GM12891 (cell line): ENCODE results near the gene CSMD2.

Source experiments
- DNase-seq: peaks from one replicate; pipeline ENCODE4 v3.0.0; 2011; ENCODE audit warnings: low spot score; ENCODE audit not compliant: insufficient read length
- FAIRE-seq: peaks from 2 replicates; lab custom pipeline; 2011; peaks lifted over from hg19 to GRCh38; lab: Jason Lieb, UNC
- PAX5 ChIP-seq: IDR thresholded peaks from 2 replicates; pipeline ENCODE4 v1.6.1; 2011; ENCODE audit warnings: low read length, moderate library complexity, mild to moderate bottlenecking; ENCODE audit not compliant: insufficient read depth, severe bottlenecking
- POLR2A ChIP-seq: IDR thresholded peaks from 2 replicates; pipeline ENCODE4 v1.6.1; 2011; ENCODE audit warnings: low read depth, low read length, control low read depth
- POLR2AphosphoS5 ChIP-seq: IDR thresholded peaks from 2 replicates; pipeline ENCODE4 v1.6.1; 2011; ENCODE audit warnings: low read depth, low read length, control low read depth
- POU2F2 ChIP-seq: IDR thresholded peaks from 2 replicates; pipeline ENCODE4 v1.6.1; 2011; ENCODE audit warnings: low read depth, mild to moderate bottlenecking, control low read depth, low read length, moderate library complexity
- SPI1 ChIP-seq: IDR thresholded peaks from 2 replicates; pipeline ENCODE4 v1.6.1; 2011; ENCODE audit warnings: low read depth, low read length, control low read depth
- TAF1 ChIP-seq: IDR thresholded peaks from 2 replicates; pipeline ENCODE4 v1.6.1; 2011; ENCODE audit warnings: low read depth, low read length, control low read depth

The CSMD2 gene

DNA sequence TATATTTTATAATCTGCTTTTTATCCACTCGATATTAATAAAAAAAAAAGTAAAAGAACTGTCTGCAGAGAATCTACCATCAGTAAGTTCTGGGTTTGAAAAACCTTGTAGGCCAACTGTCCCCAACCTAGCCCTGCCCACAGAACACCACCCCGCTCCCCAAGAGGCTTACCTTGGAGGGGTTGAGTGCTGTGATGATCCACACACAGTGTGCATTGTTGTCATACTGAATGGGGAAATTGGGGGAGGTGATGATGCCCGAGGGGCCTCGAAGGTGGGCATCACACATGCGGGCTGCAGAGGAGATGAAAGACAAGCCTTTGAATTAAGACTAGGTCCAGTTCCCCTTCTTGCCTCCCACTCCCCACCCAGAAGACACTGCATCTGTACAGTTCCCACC lies 354.5 kb downstream of the CSMD2 start:
- FAIRE-seq = no peak
- TF ChIP-seq PAX5 (no peak), POLR2AphosphoS5 (no peak), SPI1 (no peak), POLR2A (no peak), TAF1 (no peak), POU2F2 (no peak)
- DNase-seq = no peak

DNA sequence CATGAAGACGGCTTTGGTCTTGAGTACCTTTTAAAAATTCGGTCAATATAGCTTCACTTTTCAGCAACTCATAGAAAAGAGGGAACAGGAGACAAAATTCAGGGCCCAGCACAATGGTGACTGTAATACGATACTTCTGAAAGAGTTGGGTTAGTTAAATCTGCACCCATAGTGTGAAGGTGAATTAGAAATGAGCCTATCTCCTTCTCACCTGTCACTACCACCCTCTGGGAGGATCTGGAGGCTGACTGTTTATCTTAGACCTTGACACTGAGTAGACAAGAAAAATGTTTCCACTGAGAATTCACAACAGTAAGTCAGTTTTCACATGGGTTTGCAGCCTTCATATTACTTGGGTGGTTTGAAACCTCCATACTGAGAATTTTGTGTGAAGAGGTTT lies 359.0 kb downstream of the CSMD2 start:
- no peak for DNase-seq
- FAIRE-seq = no peak
- TF ChIP-seq PAX5 (no peak), SPI1 (no peak), POLR2A (no peak), POLR2AphosphoS5 (no peak), POU2F2 (no peak), TAF1 (no peak)

DNA sequence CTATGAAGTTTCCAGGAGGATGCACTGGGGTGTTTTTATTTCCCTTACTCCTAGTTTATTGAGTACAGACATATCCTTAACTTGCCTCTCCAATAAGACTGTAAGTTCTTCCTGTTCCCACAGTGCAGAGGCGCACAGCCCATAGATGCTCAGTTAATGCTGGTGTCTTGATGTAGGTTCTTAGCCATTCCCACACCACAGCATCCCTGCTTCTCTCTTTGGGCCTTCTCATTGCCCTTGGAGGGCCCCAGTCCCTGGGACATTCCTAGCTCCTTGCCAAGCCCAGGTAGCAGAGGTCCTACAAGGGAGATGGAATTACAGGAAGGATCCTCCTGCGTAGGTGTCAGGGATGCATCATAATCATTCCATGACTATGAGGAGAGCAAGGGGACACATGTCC lies 362.8 kb downstream of the CSMD2 start:
- FAIRE-seq (no peak), DNase-seq (no peak)
- TF ChIP-seq POLR2A (no peak), POLR2AphosphoS5 (no peak), POU2F2 (no peak), TAF1 (no peak), PAX5 (no peak), SPI1 (no peak)

DNA sequence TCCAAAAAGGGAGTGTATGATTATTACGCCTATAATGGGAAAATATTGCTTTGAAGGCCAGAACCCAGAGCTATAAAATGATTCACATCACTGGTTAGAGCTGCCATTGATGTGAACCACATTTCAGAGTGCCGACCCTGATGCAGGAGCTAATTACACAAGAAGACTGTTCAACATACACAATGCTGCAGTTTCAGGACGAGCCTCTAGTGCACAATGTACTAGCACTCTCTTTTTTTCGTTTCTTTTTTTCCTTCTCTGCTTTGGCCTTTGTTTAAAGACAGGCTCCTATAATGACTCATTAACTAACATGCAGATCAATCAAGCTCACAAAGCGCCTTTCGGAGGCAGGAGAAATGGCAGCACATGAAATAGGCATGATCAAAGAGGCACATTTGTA lies 367.2 kb downstream of the CSMD2 start:
- DNase-seq (no peak), FAIRE-seq (no peak)
- TF ChIP-seq PAX5 = no peak
- no peak for TF ChIP-seq SPI1

DNA sequence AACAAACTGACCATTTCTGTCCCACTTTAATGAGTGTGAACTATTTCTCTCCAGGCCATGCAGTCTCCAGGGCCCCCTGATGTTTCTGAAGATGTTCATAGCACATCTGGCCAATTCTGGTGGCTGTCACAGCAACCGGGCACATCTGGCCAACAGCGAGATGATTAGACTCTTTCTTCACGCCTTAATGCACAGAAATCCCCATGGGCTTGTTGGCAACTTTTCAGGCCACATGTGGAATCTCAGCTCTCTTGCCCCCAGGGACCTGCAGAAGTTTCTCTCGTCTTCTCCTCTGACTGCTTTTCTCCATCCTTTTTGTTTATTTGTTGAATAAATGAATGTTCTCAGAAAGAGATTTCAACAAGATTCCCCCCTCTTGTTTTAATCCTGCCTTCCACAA lies 372.4 kb downstream of the CSMD2 start:
- TF ChIP-seq TAF1 (no peak), POLR2A (no peak), PAX5 (no peak), POLR2AphosphoS5 (no peak), POU2F2 (no peak), SPI1 (no peak)
- no peak for DNase-seq
- FAIRE-seq = no peak

DNA sequence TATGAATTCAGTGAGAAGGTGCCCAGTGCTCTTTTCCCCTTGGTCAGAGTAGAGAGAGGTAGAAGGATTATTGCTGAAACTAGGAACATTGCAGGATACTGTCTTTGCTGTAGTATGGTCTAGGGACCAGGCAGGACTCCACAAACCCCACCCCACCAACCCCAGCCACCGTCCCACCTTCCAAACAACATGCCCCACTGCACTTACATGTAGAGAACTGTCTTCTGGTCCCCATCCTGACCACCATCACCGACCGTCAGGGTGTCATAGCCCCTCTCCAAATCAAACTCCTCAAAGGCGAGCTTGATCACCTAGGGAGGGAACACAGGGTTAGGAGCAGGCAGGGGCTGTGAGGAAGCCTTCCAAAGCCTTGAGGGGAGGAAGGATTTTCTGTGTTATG lies 372.8 kb downstream of the CSMD2 start:
- no peak for TF ChIP-seq SPI1
- TF ChIP-seq TAF1 = no peak
- no peak for TF ChIP-seq POLR2AphosphoS5
- TF ChIP-seq POU2F2 = no peak
- no peak for TF ChIP-seq PAX5
- FAIRE-seq = no peak
- DNase-seq = no peak

DNA sequence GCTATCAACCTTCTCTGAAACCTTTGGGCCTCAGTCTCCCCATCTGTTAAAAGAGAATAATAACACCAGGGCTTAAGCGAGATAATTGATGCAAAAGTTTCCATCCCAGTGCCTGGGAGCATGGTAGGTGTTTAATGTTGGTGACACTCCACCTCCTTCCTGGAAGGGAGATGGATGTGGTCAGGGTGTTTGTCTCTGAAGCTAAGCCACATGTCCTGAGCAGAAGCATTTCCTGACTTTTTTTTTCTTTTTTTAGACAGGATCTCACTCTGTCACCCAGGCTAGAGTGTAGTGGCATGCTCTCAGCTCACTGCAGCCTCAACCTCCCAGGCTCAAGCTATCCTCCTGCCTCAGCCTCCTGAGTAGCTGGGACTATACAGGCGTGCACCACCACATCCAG lies 373.8 kb downstream of the CSMD2 start:
- FAIRE-seq (no peak), DNase-seq (no peak)
- TF ChIP-seq SPI1 (no peak), TAF1 (no peak), PAX5 (no peak), POLR2A (no peak), POLR2AphosphoS5 (no peak), POU2F2 (no peak)

DNA sequence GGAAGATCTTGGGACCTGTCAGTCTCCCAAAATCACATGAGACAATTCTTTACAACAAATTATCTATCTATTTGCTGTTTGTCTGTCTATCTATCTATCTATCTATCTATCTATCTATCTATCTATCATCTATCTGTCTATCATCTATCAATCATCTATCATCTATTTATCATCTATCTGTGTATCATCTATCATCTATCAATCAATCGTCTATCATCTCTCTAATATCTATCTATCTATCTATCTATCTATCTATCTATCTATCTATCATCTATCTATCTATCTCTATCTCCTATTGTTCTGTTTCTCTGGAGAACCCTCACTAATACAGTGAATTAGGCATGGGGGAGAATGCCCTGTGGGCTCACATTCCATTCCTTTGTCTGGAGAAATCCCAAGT lies 374.5 kb downstream of the CSMD2 start:
- FAIRE-seq = no peak
- TF ChIP-seq SPI1 (no peak), POU2F2 (no peak), POLR2A (no peak), PAX5 (no peak), POLR2AphosphoS5 (no peak), TAF1 (no peak)
- no peak for DNase-seq

DNA sequence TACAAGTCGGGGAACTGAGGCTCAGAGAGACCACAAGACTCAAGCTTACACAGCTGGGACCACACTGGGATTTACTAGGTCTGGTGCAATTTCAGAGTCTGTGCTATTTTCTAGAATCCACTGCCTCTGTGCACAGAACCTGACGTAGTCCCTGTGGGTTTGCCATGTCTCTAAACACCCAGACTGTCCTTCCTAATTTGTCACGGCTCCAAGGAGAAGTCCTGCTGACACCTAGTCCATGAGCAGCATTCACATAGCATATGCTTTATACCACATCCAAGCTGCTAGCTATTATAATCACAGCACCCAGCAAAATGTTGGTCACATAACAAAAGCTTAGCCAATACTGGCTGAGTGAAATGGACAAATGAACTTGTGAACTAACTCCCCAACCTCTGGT lies 380.2 kb downstream of the CSMD2 start:
- TF ChIP-seq TAF1 = no peak
- no peak for TF ChIP-seq POU2F2
- TF ChIP-seq PAX5 = no peak
- TF ChIP-seq POLR2A = no peak
- no peak for TF ChIP-seq SPI1
- no peak for TF ChIP-seq POLR2AphosphoS5
- DNase-seq (no peak), FAIRE-seq (no peak)

DNA sequence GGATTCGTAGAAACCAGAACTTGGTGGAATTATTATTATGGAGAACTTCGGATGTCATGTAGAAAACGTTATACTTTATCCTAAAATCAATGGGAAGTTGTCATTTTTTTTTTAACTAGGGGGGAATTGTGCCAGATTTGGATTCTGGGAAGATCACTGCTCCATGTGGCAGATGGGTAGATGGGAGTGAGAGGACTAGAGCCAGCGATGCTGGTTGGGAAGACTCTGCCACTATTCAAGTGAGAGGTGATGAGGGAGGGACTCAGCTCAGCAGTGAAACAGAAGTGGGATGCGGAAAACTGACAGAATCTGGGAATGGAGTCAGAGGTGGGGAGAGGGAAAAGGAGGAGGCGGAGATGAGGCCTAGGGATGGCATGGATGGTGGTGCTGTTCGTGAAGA lies 382.3 kb downstream of the CSMD2 start:
- no peak for TF ChIP-seq POLR2A
- no peak for TF ChIP-seq SPI1
- no peak for TF ChIP-seq PAX5
- TF ChIP-seq POLR2AphosphoS5 = no peak
- no peak for TF ChIP-seq POU2F2
- TF ChIP-seq TAF1 = no peak
- DNase-seq = no peak
- no peak for FAIRE-seq

DNA sequence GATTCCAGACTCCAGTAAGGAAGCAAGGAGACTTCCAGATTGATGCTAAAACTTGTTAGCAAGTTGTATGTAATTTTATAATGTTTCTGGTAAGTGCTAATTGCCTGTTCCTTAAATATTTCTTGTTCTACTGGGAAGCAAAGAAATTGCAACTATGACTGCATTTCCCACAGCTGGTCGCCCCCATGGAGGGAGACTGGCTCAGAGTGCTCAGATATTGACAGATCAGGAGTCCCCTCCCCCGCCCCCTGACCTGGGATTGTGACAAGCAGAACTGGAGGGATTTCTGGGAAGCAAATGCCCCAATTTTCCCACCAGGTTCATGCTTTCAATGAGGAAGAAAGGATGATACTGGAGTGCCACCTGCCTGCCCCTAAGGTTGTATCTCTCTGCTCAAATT lies 383.4 kb downstream of the CSMD2 start:
- TF ChIP-seq TAF1 (no peak), POLR2A (no peak), POLR2AphosphoS5 (no peak)
- FAIRE-seq = no peak
- DNase-seq = no peak
